Measurements from ENCODE around the gene GLT1D1. TPM values are rescaled to one million over a fixed set of nuclear protein-coding genes. Genes with fewer than 3 reads are reported as not detected.

GLT1D1 gene
- total RNA-seq, 1 donor from 2014 or later = not detected

DNA sequence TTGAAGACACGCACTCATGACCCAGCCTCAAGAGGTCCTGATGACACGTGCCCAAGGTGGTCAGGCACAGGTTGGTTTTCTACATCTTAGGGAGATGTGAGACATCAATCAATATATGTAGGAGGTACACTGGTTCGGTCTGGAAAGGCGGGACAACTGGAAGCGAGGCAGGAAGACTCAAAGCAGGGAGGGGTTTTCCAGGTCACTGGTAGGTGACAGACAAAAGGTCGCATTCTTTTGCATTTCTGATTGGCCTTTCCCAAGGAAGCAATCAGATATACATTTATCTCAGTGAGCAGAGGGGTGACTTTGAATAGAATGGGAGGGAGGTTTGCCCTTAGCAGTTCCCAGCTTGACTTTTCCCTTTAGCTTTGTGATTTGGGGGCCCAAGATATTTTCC lies 38.6 kb downstream of the GLT1D1 start:
- Histone ChIP-seq H3K36me3 (ENCODE audit: control insufficient read depth, insufficient read depth, low read length) (no peaks in the 10 kb centered on the region), H3K27me3 (ENCODE audit: control insufficient read depth, insufficient read depth, low read length) (no peaks in the 10 kb centered on the region), H3K4me3 (ENCODE audit: low read depth, low read length) (no peak overlapping the region)
- DNase-seq (ENCODE audit: low read depth) = no peak
- FAIRE-seq = no peak
- TF ChIP-seq, protein P1, sequence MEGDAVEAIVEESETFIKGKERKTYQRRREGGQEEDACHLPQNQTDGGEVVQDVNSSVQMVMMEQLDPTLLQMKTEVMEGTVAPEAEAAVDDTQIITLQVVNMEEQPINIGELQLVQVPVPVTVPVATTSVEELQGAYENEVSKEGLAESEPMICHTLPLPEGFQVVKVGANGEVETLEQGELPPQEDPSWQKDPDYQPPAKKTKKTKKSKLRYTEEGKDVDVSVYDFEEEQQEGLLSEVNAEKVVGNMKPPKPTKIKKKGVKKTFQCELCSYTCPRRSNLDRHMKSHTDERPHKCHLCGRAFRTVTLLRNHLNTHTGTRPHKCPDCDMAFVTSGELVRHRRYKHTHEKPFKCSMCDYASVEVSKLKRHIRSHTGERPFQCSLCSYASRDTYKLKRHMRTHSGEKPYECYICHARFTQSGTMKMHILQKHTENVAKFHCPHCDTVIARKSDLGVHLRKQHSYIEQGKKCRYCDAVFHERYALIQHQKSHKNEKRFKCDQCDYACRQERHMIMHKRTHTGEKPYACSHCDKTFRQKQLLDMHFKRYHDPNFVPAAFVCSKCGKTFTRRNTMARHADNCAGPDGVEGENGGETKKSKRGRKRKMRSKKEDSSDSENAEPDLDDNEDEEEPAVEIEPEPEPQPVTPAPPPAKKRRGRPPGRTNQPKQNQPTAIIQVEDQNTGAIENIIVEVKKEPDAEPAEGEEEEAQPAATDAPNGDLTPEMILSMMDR (IDR thresholded peaks at IDR 0.05; ENCODE audit: insufficient read depth, low read length, severe bottlenecking) = no peak

DNA sequence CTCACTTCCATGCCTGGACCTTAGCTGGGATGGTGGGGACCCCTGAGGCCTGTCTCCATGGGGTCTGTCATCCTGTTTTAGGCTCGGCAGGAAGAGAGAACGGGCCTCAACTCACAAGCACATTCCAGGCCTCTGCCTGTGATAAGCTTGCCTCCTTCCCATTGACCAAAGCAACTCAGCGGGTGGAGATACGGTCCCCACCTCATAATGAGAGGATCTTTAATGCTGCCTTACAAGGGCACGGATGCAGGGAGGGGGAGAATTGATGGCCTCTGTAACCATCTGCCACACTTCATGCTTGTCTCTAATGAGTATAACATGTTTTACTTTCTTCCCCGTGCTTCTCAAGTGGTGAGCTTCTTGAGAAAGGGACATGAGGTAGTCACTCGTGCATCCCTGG lies 50.0 kb downstream of the GLT1D1 start:
- Histone ChIP-seq H3K36me3 (ENCODE audit: control insufficient read depth, insufficient read depth, low read length) (no peaks in the 10 kb centered on the region), H3K4me3 (ENCODE audit: low read depth, low read length) (no peak overlapping the region), H3K27me3 (ENCODE audit: control insufficient read depth, insufficient read depth, low read length) (no peaks in the 10 kb centered on the region)
- TF ChIP-seq, protein P1 (IDR thresholded peaks at IDR 0.05; ENCODE audit: insufficient read depth, low read length, severe bottlenecking) = no peak
- DNase-seq (ENCODE audit: low read depth) (no peak), FAIRE-seq (no peak)

DNA sequence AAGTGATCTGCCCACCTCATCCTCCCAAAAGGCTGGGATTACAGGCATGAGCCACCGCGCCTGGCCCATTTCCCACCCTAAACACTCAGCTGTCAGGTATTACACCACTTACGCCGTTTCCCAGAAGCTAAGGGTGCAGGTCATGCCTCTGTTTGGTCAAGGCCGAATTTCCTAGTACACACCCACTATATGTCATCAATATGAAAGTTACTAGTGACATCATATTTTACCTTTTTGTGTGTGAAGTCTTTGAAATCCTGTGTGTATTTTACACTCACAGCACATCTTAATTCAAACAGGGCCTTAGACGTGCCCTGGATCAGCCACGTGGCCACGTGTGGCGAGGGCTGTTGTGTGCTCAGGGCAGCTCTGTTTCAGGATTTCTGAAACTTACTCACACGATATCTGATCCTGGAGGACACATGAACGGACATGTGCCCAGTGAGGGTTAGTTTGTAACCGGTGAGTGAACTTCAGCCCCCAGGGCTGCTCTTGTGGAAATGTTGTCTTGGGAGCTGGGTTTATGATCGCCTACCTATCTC lies 51.8 kb downstream of the GLT1D1 start:
- no peaks in the 10 kb centered on the region for H3K27me3 ChIP-seq (ENCODE audit: control insufficient read depth, insufficient read depth, low read length)
- DNase-seq (ENCODE audit: low read depth) = peak; percentile 29
- FAIRE-seq = no peak

DNA sequence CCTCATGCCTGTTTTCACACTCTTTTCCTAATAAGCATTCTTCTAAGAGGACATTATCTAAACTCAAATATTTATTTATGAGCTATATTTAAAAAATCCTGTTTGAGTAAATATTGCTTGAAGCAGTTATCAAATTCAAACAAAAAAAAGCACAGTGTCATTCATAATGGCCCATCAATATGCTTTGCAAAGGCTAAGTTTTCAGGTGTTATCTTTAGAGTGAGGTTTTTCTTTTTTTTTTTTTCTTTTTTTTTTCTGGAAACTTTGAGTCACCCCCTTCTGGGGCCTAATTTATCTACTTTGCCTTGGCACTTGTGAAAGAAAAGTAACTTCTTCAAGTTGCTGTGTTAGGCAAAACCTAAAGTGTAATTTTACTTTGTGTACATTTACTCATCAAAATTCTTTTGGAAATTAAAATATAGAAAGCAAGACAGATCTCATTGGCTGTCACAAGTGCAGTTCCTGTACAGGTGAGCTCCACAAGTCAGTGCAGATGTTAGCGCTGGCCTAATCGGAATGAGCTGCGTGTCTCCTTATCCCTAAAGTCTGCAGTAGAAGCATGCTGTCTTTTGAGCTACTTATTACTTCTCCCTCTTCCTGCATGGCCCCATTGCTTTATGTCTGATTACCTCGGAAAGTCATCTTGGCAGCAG lies 53.3 kb downstream of the GLT1D1 start:
- FAIRE-seq = no peak
- no peak for DNase-seq (ENCODE audit: low read depth)
- no peaks in the 10 kb centered on the region for H3K27me3 ChIP-seq (ENCODE audit: control insufficient read depth, insufficient read depth, low read length)

More for the DNA sequence above, 51.8 kb downstream of the GLT1D1 start:
- H3K36me3 ChIP-seq (ENCODE audit: control insufficient read depth, insufficient read depth, low read length) = no peaks in the 10 kb centered on the region
- no peak overlapping the region for H3K4me3 ChIP-seq (ENCODE audit: low read depth, low read length)
- TF ChIP-seq, protein P1 (IDR thresholded peaks at IDR 0.05; ENCODE audit: insufficient read depth, low read length, severe bottlenecking) = no peak

DNA sequence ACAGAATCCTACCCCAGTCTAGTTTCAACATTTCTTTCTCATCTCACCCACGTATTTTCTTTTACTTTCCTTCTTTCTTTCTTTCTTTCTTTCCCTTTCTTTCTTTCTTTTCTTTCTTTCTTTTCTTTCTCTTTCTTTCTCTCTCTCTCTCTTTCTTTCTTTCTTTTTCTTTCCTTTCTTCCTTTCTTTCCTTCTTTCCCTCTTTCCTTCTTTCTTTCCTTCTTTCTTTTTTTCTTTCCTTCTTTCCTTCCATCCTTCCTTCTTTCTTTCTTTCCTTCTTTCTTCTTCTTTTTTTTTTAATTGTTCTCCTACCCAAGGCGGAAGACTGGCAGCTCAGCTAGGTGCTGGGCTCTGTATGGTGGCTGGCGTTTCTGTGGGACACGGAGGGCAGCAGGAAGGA lies 55.0 kb downstream of the GLT1D1 start:
- Histone ChIP-seq H3K4me3 (ENCODE audit: low read depth, low read length) (no peak overlapping the region), H3K27me3 (ENCODE audit: control insufficient read depth, insufficient read depth, low read length) (no peaks in the 10 kb centered on the region), H3K36me3 (ENCODE audit: control insufficient read depth, insufficient read depth, low read length) (no peaks in the 10 kb centered on the region)
- TF ChIP-seq, protein P1 (IDR thresholded peaks at IDR 0.05; ENCODE audit: insufficient read depth, low read length, severe bottlenecking) = no peak
- FAIRE-seq (no peak), DNase-seq (ENCODE audit: low read depth) (no peak)

More for the DNA sequence above, 53.3 kb downstream of the GLT1D1 start:
- H3K4me3 ChIP-seq (ENCODE audit: low read depth, low read length) = no peak overlapping the region
- TF ChIP-seq, protein P1 (IDR thresholded peaks at IDR 0.05; ENCODE audit: insufficient read depth, low read length, severe bottlenecking) = no peak
- no peaks in the 10 kb centered on the region for H3K36me3 ChIP-seq (ENCODE audit: control insufficient read depth, insufficient read depth, low read length)

DNA sequence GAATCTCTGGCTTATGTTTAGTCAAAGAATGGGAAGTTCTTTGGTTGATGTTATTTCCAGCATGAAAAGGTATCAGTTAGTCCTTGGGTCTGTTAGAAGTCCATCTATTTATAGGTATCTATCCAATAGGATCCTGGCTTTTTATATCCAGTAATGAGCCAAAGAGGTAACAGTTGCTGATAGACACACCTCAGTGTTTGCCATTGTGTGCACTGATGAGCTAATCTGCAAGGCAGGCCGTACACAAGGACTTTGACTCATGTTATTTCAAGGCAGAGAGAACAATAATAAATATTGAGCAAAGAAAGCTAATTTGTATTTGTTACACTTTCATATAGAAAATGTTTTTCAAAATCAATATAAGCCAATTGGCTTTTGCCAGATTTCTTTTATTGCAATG lies 56.4 kb downstream of the GLT1D1 start:
- DNase-seq (ENCODE audit: low read depth) (peak; percentile 7), FAIRE-seq (no peak)
- H3K27me3 ChIP-seq (ENCODE audit: control insufficient read depth, insufficient read depth, low read length) = no peaks in the 10 kb centered on the region
- H3K4me3 ChIP-seq (ENCODE audit: low read depth, low read length) = no peak overlapping the region
- TF ChIP-seq, protein P1 (IDR thresholded peaks at IDR 0.05; ENCODE audit: insufficient read depth, low read length, severe bottlenecking) = no peak
- no peaks in the 10 kb centered on the region for H3K36me3 ChIP-seq (ENCODE audit: control insufficient read depth, insufficient read depth, low read length)

All from bronchial epithelial cell (primary cell).